MM.1S (cell line): Measurements from ENCODE around the gene UBE2M.

Source experiments
- EZH2 ChIP-seq: fragments of 300-600 bp; sonication (generic); optimal IDR thresholded peaks from 2 replicates; pipeline ENCODE3; 2017; ENCODE audit warnings: low read depth, mild to moderate bottlenecking, antibody characterized with exemption, low read length, mixed read lengths
- TF ChIP-seq, protein P1 (sequence below): fragments of 300-600 bp; sonication (generic); IDR thresholded peaks from 2 replicates; pipeline ENCODE4 v1.5.1; 2016; ENCODE audit warnings: antibody characterized with exemption, low read length, mixed read lengths

DNA sequence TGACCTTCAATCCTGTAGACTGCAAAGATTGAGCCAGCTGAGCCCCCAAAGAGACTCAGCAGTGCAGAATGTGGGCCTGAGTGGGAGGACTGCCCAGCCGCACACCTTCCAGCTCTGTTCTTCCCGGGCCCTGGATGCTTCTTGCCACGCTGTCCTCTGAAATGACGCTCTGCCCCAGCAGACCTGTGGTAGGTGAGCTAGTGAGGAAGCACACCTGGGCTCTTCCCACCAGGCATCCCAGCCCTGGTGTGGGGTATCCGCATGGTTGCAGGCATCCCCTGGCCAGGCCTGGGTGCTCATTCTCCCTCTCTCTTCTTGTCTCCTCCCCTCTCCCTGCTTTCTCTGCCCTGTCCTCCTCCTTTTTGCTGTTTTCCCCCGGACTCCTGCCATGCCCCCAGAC, 24.6 kb upstream of the UBE2M start:
- TF ChIP-seq, protein P1, sequence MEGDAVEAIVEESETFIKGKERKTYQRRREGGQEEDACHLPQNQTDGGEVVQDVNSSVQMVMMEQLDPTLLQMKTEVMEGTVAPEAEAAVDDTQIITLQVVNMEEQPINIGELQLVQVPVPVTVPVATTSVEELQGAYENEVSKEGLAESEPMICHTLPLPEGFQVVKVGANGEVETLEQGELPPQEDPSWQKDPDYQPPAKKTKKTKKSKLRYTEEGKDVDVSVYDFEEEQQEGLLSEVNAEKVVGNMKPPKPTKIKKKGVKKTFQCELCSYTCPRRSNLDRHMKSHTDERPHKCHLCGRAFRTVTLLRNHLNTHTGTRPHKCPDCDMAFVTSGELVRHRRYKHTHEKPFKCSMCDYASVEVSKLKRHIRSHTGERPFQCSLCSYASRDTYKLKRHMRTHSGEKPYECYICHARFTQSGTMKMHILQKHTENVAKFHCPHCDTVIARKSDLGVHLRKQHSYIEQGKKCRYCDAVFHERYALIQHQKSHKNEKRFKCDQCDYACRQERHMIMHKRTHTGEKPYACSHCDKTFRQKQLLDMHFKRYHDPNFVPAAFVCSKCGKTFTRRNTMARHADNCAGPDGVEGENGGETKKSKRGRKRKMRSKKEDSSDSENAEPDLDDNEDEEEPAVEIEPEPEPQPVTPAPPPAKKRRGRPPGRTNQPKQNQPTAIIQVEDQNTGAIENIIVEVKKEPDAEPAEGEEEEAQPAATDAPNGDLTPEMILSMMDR, result no peak
- TF ChIP-seq EZH2, result no peak
